H1 (cell line): Measurements from ENCODE around the gene OR2L2.

ENCODE experiments used
- ATF3 ChIP-seq: IDR thresholded peaks from 2 replicates; pipeline ENCODE4 v1.6.1; 2011; ENCODE audit warnings: low read depth, mild to moderate bottlenecking, low read length; ENCODE audit not compliant: insufficient read depth
- CTCF ChIP-seq, 3 experiments: IDR thresholded peaks; 1 replicate in 2 of 3; 2 replicates in 1 of 3; pipeline versions ENCODE4 v1.5.1 to v1.6.1; 2011; ENCODE audit warnings: low read length in 3 of 3, mild to moderate bottlenecking in 3 of 3, inconsistent platforms in 2 of 3, low read depth in 1 of 3, moderate library complexity in 1 of 3; ENCODE audit not compliant: insufficient read depth in 1 of 3; ENCODE audit errors: control extremely low read depth in 1 of 3
- EP300 ChIP-seq, 2 experiments: IDR thresholded peaks; 1 replicate in 1 of 2; 2 replicates in 1 of 2; pipeline ENCODE4 v1.6.1; 2011 to 2012; ENCODE audit warnings: low read depth in 2 of 2, low read length in 2 of 2, mild to moderate bottlenecking in 2 of 2, borderline replicate concordance in 1 of 2, inconsistent platforms in 1 of 2, moderate library complexity in 1 of 2
- POLR2AphosphoS5 ChIP-seq: IDR thresholded peaks from 2 replicates; pipeline ENCODE4 v1.6.1; 2011; ENCODE audit warnings: low read depth, low read length

GRCh38 chr1:248065071-248065470, 35.2 kb downstream of the OR2L2 start:
- TF ChIP-seq ATF3 (no peak), POLR2AphosphoS5 (no peak), CTCF (IDR thresholded peaks at IDR 0.05; ENCODE audit: control extremely low read depth in 1 of 3, insufficient read depth in 1 of 3, low read depth in 1 of 3, low read length in 3 of 3) (no peak), EP300 (IDR thresholded peaks at IDR 0.05; ENCODE audit: borderline replicate concordance in 1 of 2, low read depth in 2 of 2, low read length in 2 of 2) (no peak)
